Nephron progenitor cell (in vitro differentiated cells): ENCODE results near the gene PATE1.

Experiments used
- DNase-seq: peaks from one replicate; pipeline ENCODE4 v3.0.0; 2021
- H3K27ac Mint-ChIP-seq: 2 replicates; pipeline ENCODE4 v1.8.0; 2021; ENCODE audit warnings: mild to moderate bottlenecking, moderate library complexity, mixed read lengths
- H3K27me3 Mint-ChIP-seq: 2 replicates; pipeline ENCODE4 v1.8.0; 2021; ENCODE audit warnings: mild to moderate bottlenecking, low read depth, mixed read lengths; ENCODE audit not compliant: poor library complexity
- H3K36me3 Mint-ChIP-seq: 2 replicates; pipeline ENCODE4 v1.8.0; 2021; ENCODE audit warnings: low read depth, mixed read lengths
- H3K4me1 Mint-ChIP-seq: 2 replicates; pipeline ENCODE4 v1.8.0; 2021; ENCODE audit warnings: mixed read lengths
- H3K4me3 Mint-ChIP-seq: 2 replicates; pipeline ENCODE4 v1.8.0; 2021; ENCODE audit warnings: mild to moderate bottlenecking, moderate library complexity, mixed read lengths
- H3K9me3 Mint-ChIP-seq: 2 replicates; pipeline ENCODE4 v1.8.0; 2021; ENCODE audit warnings: mild to moderate bottlenecking, moderate library complexity, mixed read lengths
- TF ChIP-seq, protein P1 (sequence below): fragments of 200-600 bp; sonication (generic); IDR thresholded peaks from 2 replicates; pipeline ENCODE4 v1.5.0; 2021; ENCODE audit warnings: antibody characterized with exemption

Gene PATE1

GRCh38 chr11:125728969-125729368, 17.1 kb upstream of the PATE1 start:
- no peak overlapping the region for H3K4me3 Mint-ChIP-seq
- H3K27me3 Mint-ChIP-seq = peaks cover 3% of the 10 kb centered on the region
- H3K27ac Mint-ChIP-seq = no peak overlapping the region
- DNase-seq = no peak
- no peaks in the 10 kb centered on the region for H3K36me3 Mint-ChIP-seq
- TF ChIP-seq, protein P1, sequence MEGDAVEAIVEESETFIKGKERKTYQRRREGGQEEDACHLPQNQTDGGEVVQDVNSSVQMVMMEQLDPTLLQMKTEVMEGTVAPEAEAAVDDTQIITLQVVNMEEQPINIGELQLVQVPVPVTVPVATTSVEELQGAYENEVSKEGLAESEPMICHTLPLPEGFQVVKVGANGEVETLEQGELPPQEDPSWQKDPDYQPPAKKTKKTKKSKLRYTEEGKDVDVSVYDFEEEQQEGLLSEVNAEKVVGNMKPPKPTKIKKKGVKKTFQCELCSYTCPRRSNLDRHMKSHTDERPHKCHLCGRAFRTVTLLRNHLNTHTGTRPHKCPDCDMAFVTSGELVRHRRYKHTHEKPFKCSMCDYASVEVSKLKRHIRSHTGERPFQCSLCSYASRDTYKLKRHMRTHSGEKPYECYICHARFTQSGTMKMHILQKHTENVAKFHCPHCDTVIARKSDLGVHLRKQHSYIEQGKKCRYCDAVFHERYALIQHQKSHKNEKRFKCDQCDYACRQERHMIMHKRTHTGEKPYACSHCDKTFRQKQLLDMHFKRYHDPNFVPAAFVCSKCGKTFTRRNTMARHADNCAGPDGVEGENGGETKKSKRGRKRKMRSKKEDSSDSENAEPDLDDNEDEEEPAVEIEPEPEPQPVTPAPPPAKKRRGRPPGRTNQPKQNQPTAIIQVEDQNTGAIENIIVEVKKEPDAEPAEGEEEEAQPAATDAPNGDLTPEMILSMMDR = no peak
- H3K4me1 Mint-ChIP-seq = no peaks in the 10 kb centered on the region
- H3K9me3 Mint-ChIP-seq = no peaks in the 10 kb centered on the region

- Mint-ChIP-seq H3K4me3 (no peak overlapping the region), H3K27me3 (no peaks in the 10 kb centered on the region), H3K36me3 (no peaks in the 10 kb centered on the region), H3K9me3 (peaks cover 26% of the 10 kb centered on the region), H3K4me1 (no peaks in the 10 kb centered on the region), H3K27ac (no peak overlapping the region)
- no peak for DNase-seq
- TF ChIP-seq, protein P1 = no peak
Observed at GRCh38 chr11:125740617-125741016, 5.5 kb upstream of the PATE1 start.

GRCh38 chr11:125743681-125744080, 2.4 kb upstream of the PATE1 start:
- TF ChIP-seq, protein P1 = no peak
- DNase-seq = no peak
- Mint-ChIP-seq H3K4me1 (no peaks in the 10 kb centered on the region), H3K36me3 (no peaks in the 10 kb centered on the region), H3K9me3 (peaks cover 8% of the 10 kb centered on the region), H3K4me3 (no peak overlapping the region), H3K27ac (no peak overlapping the region), H3K27me3 (no peaks in the 10 kb centered on the region)

- peaks cover 8% of the 10 kb centered on the region for H3K27me3 Mint-ChIP-seq
- no peaks in the 10 kb centered on the region for H3K4me1 Mint-ChIP-seq
- H3K4me3 Mint-ChIP-seq = no peak overlapping the region
- H3K36me3 Mint-ChIP-seq = no peaks in the 10 kb centered on the region
- H3K9me3 Mint-ChIP-seq = no peaks in the 10 kb centered on the region
- TF ChIP-seq, protein P1 = no peak
- no peak for DNase-seq
- H3K27ac Mint-ChIP-seq = no peak overlapping the region
Observed at GRCh38 chr11:125750629-125751028, 4.5 kb downstream of the PATE1 start.

DNA sequence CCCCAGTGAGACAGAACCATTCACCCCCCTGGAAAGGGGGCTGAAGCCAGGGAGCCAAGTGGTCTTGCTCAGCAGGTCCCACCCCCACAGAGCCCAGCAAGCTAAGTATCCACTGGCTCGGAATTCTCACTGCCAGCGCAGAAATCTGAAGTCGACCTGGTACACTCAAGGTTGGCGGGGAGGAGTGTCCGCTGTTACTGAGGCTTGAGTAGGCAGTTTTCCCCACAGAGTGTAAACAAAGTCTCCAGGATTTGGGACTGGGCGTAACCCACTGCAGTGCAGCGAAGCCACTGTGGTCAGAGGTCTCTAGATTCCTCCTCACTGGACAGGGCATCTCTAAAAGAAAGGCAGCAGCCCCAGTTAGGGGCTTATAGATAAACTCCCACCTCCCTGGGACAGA, 10.0 kb downstream of the PATE1 start:
- H3K27ac Mint-ChIP-seq = no peak overlapping the region
- peaks cover 11% of the 10 kb centered on the region for H3K27me3 Mint-ChIP-seq
- TF ChIP-seq, protein P1 = no peak
- H3K4me1 Mint-ChIP-seq = no peaks in the 10 kb centered on the region
- no peak overlapping the region for H3K4me3 Mint-ChIP-seq
- no peak for DNase-seq
- H3K9me3 Mint-ChIP-seq = peaks cover 39% of the 10 kb centered on the region
- no peaks in the 10 kb centered on the region for H3K36me3 Mint-ChIP-seq

DNA sequence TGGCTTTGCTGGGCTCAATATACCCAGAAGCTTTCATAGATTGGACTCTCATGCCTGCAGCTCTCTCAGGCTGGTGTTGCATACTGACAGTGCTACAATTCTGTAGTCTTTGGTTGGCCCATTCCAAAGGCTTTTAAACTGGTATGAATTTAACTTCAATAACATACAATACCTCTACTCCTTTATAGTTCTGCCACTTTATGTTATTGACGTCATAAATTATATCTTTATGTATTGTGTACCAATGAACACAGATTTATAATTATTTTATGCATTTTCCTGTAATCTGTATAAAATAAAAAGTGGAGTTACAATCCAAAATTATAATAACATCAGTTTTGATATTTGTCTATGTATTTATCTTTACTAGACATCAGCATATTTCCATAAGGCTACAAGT, 16.4 kb downstream of the PATE1 start:
- Mint-ChIP-seq H3K4me3 (no peak overlapping the region), H3K9me3 (peaks cover 33% of the 10 kb centered on the region), H3K4me1 (peaks cover 6% of the 10 kb centered on the region), H3K27me3 (peaks cover 6% of the 10 kb centered on the region), H3K36me3 (no peaks in the 10 kb centered on the region), H3K27ac (no peak overlapping the region)
- DNase-seq = no peak
- TF ChIP-seq, protein P1 = no peak
